ENCODE measurements around the gene CUEDC1. TPM values are rescaled to one million over a fixed set of nuclear protein-coding genes. Genes with fewer than 3 reads are reported as not detected.

Gene CUEDC1
- polyA plus RNA-seq, 2 of the 4 experiments (the other 2 are of a cell fraction) = 44.3 to 90.6 TPM

DNA sequence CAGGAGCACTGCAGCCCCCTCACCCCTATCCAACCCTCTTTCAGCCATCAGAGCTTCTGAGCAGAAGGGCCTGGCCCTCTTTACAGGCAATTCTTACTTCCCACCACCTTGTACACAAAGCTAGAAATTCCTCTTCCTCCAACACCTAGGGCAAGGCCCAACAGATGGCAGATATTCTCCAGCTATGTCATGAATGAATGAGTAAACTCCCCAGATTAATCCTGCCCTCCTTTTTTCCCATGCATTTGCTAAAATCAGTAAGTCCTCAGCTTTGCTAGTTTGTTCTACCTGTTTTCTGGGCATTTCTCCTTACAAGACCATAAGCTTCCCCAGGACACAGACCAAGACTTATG lies 85.0 kb downstream of the CUEDC1 start:
- Histone ChIP-seq H3K9me3 (no peaks in the 10 kb centered on the region), H3K4me2 (peak overlapping the region; percentile 66), H3K27ac (peak overlapping the region; percentile 92 to 95), H3K4me1 (peaks cover 81% of the 10 kb centered on the region), H3K4me3 (no peak overlapping the region)
- DNase-seq (ENCODE audit: low read depth in 1 of 2, low spot score in 1 of 2) (no peak), ATAC-seq (no peak), FAIRE-seq (peak; percentile 86)
- POLR2A ChIA-PET = interaction anchor here (0.7 to 2.5 kb wide), 8 partner anchors 9 to 126 kb away, joined by 3 to 15 read pairs (median 5); partner anchors contain the start of genes MRPS23 and VEZF1
- TF ChIP-seq, protein P1, sequence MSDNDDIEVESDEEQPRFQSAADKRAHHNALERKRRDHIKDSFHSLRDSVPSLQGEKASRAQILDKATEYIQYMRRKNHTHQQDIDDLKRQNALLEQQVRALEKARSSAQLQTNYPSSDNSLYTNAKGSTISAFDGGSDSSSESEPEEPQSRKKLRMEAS (IDR thresholded peaks at IDR 0.05) = peak; percentile 7; the same call in 1 of the 2 replicates
- TF ChIP-seq NR3C1 (IDR thresholded peaks at IDR 0.05) = no peak
- CTCF ChIA-PET = interaction anchor here (1.6 to 48.7 kb wide), 6 partner anchors 4 to 131 kb away, joined by 12 to 1377 read pairs (median 499); partner anchors contain the start of genes CUEDC1, MRPS23, SRSF1 and VEZF1

DNA sequence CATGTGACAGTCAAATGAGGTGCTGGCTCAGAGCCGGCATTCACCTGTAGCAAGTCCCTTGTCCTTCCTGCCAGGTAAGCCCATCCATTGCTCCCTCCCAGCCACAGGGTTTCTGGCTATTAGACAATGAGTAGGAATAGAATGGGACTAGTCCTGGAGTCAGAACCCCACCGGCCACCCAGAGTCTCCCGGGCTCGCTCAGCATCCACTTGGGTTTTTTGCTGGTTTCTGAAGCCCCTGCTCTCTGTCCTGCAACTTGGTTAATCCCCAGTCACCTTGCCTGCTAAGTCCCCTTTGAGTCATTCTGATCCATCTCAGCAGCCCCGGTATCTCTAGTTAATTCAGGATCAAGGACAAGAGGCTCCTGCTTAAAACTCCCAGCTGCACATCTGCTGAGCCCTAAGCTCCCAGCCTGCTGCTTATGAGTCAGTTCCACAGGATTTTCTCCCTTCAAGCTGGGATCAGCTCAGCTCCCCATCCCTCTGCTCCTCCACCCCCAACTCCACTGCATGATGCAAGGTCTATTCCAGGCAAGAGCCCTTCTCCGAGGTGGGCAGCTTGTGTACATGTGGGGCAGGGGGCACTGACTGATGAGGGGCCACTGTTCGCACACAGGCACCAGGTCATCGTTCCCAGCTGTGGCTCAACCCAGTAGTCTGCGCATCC lies 85.5 kb downstream of the CUEDC1 start:
- H3K4me1 ChIP-seq = peaks cover 76% of the 10 kb centered on the region
- peak; percentile 62 to 72 for DNase-seq (ENCODE audit: low read depth in 1 of 2, low spot score in 1 of 2)
- WGBS (ENCODE audit: missing lambda C conversion rate) = 83% methylated on average over 9 of the region's 9 CpGs
- H3K27ac ChIP-seq = peak overlapping the region; percentile 92 to 95
- ChIA-PET POLR2A (interaction anchor here (0.6 to 2.5 kb wide), 10 partner anchors 9 to 127 kb away, joined by 3 to 15 read pairs (median 5); partner anchors contain the start of genes CUEDC1, MRPS23 and VEZF1), CTCF (interaction anchor here (1.4 to 48.7 kb wide), 9 partner anchors 5 to 131 kb away, joined by 3 to 1377 read pairs (median 44); partner anchors contain the start of genes CUEDC1, MRPS23, SRSF1 and VEZF1)
- peak; percentile 43 for FAIRE-seq
- H3K4me2 ChIP-seq = peak overlapping the region; percentile 66
- H3K4me3 ChIP-seq = no peak overlapping the region
- ATAC-seq = peak; percentile 8 to 28; a peak in 4 of 6 replicates
- no peaks in the 10 kb centered on the region for H3K9me3 ChIP-seq
- TF ChIP-seq, protein P1 (IDR thresholded peaks at IDR 0.05) = 0 out of 2 replicates have a peak, but pooled peaks have one; percentile 38
- TF ChIP-seq, protein P2, sequence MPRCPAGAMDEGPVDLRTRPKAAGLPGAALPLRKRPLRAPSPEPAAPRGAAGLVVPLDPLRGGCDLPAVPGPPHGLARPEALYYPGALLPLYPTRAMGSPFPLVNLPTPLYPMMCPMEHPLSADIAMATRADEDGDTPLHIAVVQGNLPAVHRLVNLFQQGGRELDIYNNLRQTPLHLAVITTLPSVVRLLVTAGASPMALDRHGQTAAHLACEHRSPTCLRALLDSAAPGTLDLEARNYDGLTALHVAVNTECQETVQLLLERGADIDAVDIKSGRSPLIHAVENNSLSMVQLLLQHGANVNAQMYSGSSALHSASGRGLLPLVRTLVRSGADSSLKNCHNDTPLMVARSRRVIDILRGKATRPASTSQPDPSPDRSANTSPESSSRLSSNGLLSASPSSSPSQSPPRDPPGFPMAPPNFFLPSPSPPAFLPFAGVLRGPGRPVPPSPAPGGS (IDR thresholded peaks at IDR 0.05) = no peak
- TF ChIP-seq JUN (IDR thresholded peaks at IDR 0.05) (peak in 1 of 2 experiments; percentile 34; a peak in 1 of 5 replicates), CHD2 (IDR thresholded peaks at IDR 0.05; ENCODE audit: low read length, partially characterized antibody) (no peak), SMC3 (IDR thresholded peaks at IDR 0.05) (no peak), HOXB5 (CRISPR knock-in tag; IDR thresholded peaks at IDR 0.05) (no peak), RAD21 (conservative IDR thresholded peaks at IDR 0.05 in 1 of 2, IDR thresholded peaks at IDR 0.05 in 1 of 2) (peak in 1 of 2 experiments; percentile 33; a peak in 1 of 5 replicates), NFE2L2 (conservative IDR thresholded peaks at IDR 0.05; ENCODE audit: low read length) (no peak), POLR2AphosphoS2 (conservative IDR thresholded peaks at IDR 0.05; ENCODE audit: low read length) (no peak), HDAC2 (IDR thresholded peaks at IDR 0.05) (no peak), EHF (CRISPR knock-in tag; IDR thresholded peaks at IDR 0.05) (no peak), CEBPB (IDR thresholded peaks at IDR 0.05) (peak in 1 of 2 experiments; percentile 53; a peak in 2 of 4 replicates), ESRRA (IDR thresholded peaks at IDR 0.05; ENCODE audit: borderline replicate concordance, low read length) (no peak), JUNB (IDR thresholded peaks at IDR 0.05) (no peak), TFCP2L1 (CRISPR knock-in tag; IDR thresholded peaks at IDR 0.05) (no peak), EP300 (IDR thresholded peaks at IDR 0.05) (0 out of 5 replicates have a peak, but pooled peaks of 1 of the 2 experiments have one; percentile 13), POLR2A (IDR thresholded peaks at IDR 0.05; ENCODE audit: low read length) (no peak), HOXA7 (CRISPR knock-in tag; IDR thresholded peaks at IDR 0.05) (no peak), BHLHE40 (IDR thresholded peaks at IDR 0.05; ENCODE audit: low read depth, low read length) (no peak)
- TF ChIP-seq, protein P3, sequence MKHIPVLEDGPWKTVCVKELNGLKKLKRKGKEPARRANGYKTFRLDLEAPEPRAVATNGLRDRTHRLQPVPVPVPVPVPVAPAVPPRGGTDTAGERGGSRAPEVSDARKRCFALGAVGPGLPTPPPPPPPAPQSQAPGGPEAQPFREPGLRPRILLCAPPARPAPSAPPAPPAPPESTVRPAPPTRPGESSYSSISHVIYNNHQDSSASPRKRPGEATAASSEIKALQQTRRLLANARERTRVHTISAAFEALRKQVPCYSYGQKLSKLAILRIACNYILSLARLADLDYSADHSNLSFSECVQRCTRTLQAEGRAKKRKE (CRISPR knock-in tag; IDR thresholded peaks at IDR 0.05; ENCODE audit: low read depth) = no peak
